Umbilical cord (tissue), 2 donors: Measurements from ENCODE around the gene SLC35F4. TPM values are rescaled to one million over a fixed set of nuclear protein-coding genes. Genes with fewer than 3 reads are reported as not detected.
"Not testable (repeated sequence)": the region's sequence is repeated elsewhere in the genome, so short reads cannot be mapped to it uniquely, and the experiment has no call there.

Experiments
- DNase-seq: peaks from one replicate; pipeline ENCODE4 v3.0.0-alpha.2; 2015; ENCODE audit warnings: low spot score
- total RNA-seq: library from RNA; depleted of rRNA; stranded (reverse); fragments of >200 nt; gene quantifications from one replicate; pipeline ENCODE4 v1.2.3, GENCODE V29; 2014; ENCODE audit warnings: low replicate concordance; ENCODE audit not compliant: insufficient read depth

Gene SLC35F4
- 1.2 TPM for total RNA-seq

- DNase-seq, result peak; percentile 41
Observed at GRCh38 chr14:57865403-57866198, at the start of gene SLC35F4. Gene SLC35F4, minus strand, starts transcription at chr14:57866092.

GRCh38 chr14:57909626-57910025 lies 43.7 kb upstream of the SLC35F4 start:
- no peak for DNase-seq

- no peak for DNase-seq
Observed at GRCh38 chr14:57903954-57904353, 38.1 kb upstream of the SLC35F4 start.

- no peak for DNase-seq
Observed at GRCh38 chr14:57898837-57899572, 33.1 kb upstream of the SLC35F4 start.

GRCh38 chr14:57897144-57897748 lies 31.4 kb upstream of the SLC35F4 start:
- DNase-seq, result peak; percentile 77

GRCh38 chr14:57889245-57889644 lies 23.4 kb upstream of the SLC35F4 start:
- peak; percentile 26 for DNase-seq

GRCh38 chr14:57884175-57884574 lies 18.3 kb upstream of the SLC35F4 start:
- no peak for DNase-seq

- DNase-seq, result no peak
Observed at GRCh38 chr14:57883061-57883460, 17.2 kb upstream of the SLC35F4 start.

- no peak for DNase-seq
Observed at GRCh38 chr14:57879516-57879915, 13.6 kb upstream of the SLC35F4 start.

- no peak for DNase-seq
Observed at GRCh38 chr14:57875985-57876384, 10.1 kb upstream of the SLC35F4 start.

- DNase-seq, result no peak
Observed at GRCh38 chr14:57875296-57875695, 9.4 kb upstream of the SLC35F4 start.

- peak; percentile 25 for DNase-seq
Observed at GRCh38 chr14:57871459-57872080, 5.7 kb upstream of the SLC35F4 start.

GRCh38 chr14:57870686-57871457 lies 5.0 kb upstream of the SLC35F4 start:
- DNase-seq, result no peak

- no peak for DNase-seq
Observed at GRCh38 chr14:57869617-57870016, 3.7 kb upstream of the SLC35F4 start.

GRCh38 chr14:57866199-57866705 lies 360 bp upstream of the SLC35F4 start:
- DNase-seq, result no peak

GRCh38 chr14:57865066-57865402 lies 858 bp downstream of the SLC35F4 start:
- DNase-seq, result no peak

- DNase-seq, result no peak
Observed at GRCh38 chr14:57864659-57865058, 1.2 kb downstream of the SLC35F4 start.

- DNase-seq, result no peak
Observed at GRCh38 chr14:57863471-57863870, 2.4 kb downstream of the SLC35F4 start.

GRCh38 chr14:57855666-57856065 lies 10.2 kb downstream of the SLC35F4 start:
- not testable (repeated sequence) for DNase-seq

- no peak for DNase-seq
Observed at GRCh38 chr14:57854571-57854970, 11.3 kb downstream of the SLC35F4 start.

GRCh38 chr14:57851354-57851753 lies 14.5 kb downstream of the SLC35F4 start:
- DNase-seq, result no peak
